ENCODE results near the gene DDX25.

Gene DDX25

DNA sequence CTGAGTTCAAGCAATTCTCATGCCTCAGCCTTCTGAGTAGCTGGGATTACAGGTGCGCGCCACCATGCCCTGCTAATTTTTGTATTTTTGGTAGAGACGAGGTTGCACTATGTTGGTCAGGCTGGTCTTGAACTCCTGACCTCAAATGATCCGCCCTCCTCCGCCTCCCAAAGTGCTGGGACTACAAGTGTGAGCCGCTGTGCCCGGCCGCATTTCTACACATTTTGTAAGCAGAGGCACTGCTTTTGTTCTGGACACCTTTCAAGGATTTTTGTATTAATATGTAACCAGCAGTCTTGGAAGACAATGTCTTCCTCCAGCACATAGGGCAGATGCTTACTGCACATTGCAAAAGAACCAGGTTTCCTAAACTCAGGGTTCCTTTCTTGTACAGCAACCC, 30.2 kb downstream of the DDX25 start:
- H3K4me3 ChIP-seq (ENCODE audit: low read depth, low read length, poor library complexity, severe bottlenecking), result no peak overlapping the region
- H4K20me1 ChIP-seq (ENCODE audit: insufficient read depth, low read length), result no peaks in the 10 kb centered on the region
- no peak overlapping the region for H3K27ac ChIP-seq (ENCODE audit: low read depth, low read length, poor library complexity, severe bottlenecking)
- no peaks in the 10 kb centered on the region for H3K9me3 ChIP-seq (ENCODE audit: low read length)
- H3K36me3 ChIP-seq (ENCODE audit: insufficient read depth, low read length), result no peaks in the 10 kb centered on the region
- no peaks in the 10 kb centered on the region for H3K4me1 ChIP-seq (ENCODE audit: insufficient read depth, low read length, severe bottlenecking)
- TF ChIP-seq CTCF (IDR thresholded peaks at IDR 0.05; ENCODE audit: low read length), result no peak
- no peak for TF ChIP-seq EZH2 (IDR thresholded peaks at IDR 0.05; ENCODE audit: borderline replicate concordance, low read length)
- H3K9me2 ChIP-seq (ENCODE audit: low read depth, low read length), result no peaks in the 10 kb centered on the region
- H3K27me3 ChIP-seq (ENCODE audit: insufficient read depth, low read length), result no peaks in the 10 kb centered on the region
- no peaks in the 10 kb centered on the region for H3K79me2 ChIP-seq (ENCODE audit: insufficient read depth, low read length)
- no peak overlapping the region for H2AFZ ChIP-seq (ENCODE audit: low read length)
- H3K9ac ChIP-seq (ENCODE audit: low read length), result no peak overlapping the region
- H3F3A ChIP-seq (ENCODE audit: insufficient read depth, low read length), result no peaks in the 10 kb centered on the region
- H3K4me2 ChIP-seq (ENCODE audit: low read length), result no peak overlapping the region

DNA sequence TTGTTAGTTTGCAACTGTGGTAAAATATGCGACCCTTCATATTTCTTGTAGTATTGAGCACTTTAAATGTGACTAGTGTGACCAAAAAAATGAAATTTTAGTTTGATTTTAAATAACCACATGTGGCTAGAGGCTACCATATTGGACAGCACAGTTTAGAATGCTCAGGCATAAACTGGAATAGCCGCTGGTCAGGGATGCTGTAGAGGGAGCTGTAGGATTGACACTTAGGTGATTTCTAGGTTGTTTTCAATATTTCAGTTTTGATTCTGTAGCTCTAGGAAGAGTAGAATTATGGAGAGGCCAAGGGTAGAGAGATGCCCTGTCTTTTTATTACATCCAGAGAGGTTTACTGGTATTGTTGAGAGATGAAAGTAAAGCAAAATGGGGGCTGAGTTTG, 30.7 kb downstream of the DDX25 start:
- no peak overlapping the region for H3K9ac ChIP-seq (ENCODE audit: low read length)
- H3K4me2 ChIP-seq (ENCODE audit: low read length), result no peak overlapping the region
- no peak for TF ChIP-seq EZH2 (IDR thresholded peaks at IDR 0.05; ENCODE audit: borderline replicate concordance, low read length)
- no peak for TF ChIP-seq CTCF (IDR thresholded peaks at IDR 0.05; ENCODE audit: low read length)
- no peak overlapping the region for H3K4me3 ChIP-seq (ENCODE audit: low read depth, low read length, poor library complexity, severe bottlenecking)
- H4K20me1 ChIP-seq (ENCODE audit: insufficient read depth, low read length), result no peaks in the 10 kb centered on the region
- no peaks in the 10 kb centered on the region for H3F3A ChIP-seq (ENCODE audit: insufficient read depth, low read length)
- no peaks in the 10 kb centered on the region for H3K79me2 ChIP-seq (ENCODE audit: insufficient read depth, low read length)
- H3K36me3 ChIP-seq (ENCODE audit: insufficient read depth, low read length), result no peaks in the 10 kb centered on the region
- no peaks in the 10 kb centered on the region for H3K9me3 ChIP-seq (ENCODE audit: low read length)
- no peaks in the 10 kb centered on the region for H3K4me1 ChIP-seq (ENCODE audit: insufficient read depth, low read length, severe bottlenecking)
- H2AFZ ChIP-seq (ENCODE audit: low read length), result no peak overlapping the region
- H3K27ac ChIP-seq (ENCODE audit: low read depth, low read length, poor library complexity, severe bottlenecking), result no peak overlapping the region
- no peaks in the 10 kb centered on the region for H3K27me3 ChIP-seq (ENCODE audit: insufficient read depth, low read length)
- no peaks in the 10 kb centered on the region for H3K9me2 ChIP-seq (ENCODE audit: low read depth, low read length)

DNA sequence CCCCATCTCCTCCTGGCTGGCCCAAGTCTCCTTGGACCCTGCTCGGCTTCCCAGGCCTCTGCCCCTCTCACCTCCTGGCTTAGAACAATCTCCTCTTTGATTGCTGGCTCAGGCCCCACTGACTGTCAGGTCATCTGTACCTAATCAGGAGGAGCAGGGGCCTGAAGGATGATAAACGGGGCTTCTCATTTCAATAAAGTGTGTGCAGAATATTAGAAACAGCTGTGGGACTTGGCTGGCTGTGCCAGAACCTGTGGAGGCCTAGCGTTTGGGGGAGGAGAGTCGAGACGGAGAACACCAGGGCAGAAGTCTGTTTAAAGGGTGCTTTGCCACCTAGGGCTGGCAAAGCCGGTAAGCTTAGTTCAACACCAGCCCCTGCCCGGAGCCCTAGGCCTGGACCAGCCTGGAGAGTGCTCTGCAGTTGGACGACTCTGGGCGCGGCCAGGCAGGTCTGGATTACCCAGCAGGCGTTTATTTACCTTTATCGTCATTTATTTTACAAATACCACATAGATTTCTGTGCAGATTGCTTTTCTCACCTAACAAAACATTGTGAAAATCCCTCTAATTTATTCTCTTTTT, 31.4 kb downstream of the DDX25 start:
- H3K27ac ChIP-seq (ENCODE audit: low read depth, low read length, poor library complexity, severe bottlenecking), result no peak overlapping the region
- no peaks in the 10 kb centered on the region for H3K9me3 ChIP-seq (ENCODE audit: low read length)
- TF ChIP-seq CTCF (IDR thresholded peaks at IDR 0.05; ENCODE audit: low read length) (no peak), EZH2 (IDR thresholded peaks at IDR 0.05; ENCODE audit: borderline replicate concordance, low read length) (no peak)
- H3K9ac ChIP-seq (ENCODE audit: low read length), result no peak overlapping the region
- H3K4me1 ChIP-seq (ENCODE audit: insufficient read depth, low read length, severe bottlenecking), result no peaks in the 10 kb centered on the region
- H3K4me2 ChIP-seq (ENCODE audit: low read length), result no peak overlapping the region
- no peaks in the 10 kb centered on the region for H4K20me1 ChIP-seq (ENCODE audit: insufficient read depth, low read length)
- no peaks in the 10 kb centered on the region for H3K79me2 ChIP-seq (ENCODE audit: insufficient read depth, low read length)
- H3K9me2 ChIP-seq (ENCODE audit: low read depth, low read length), result no peaks in the 10 kb centered on the region
- no peaks in the 10 kb centered on the region for H3F3A ChIP-seq (ENCODE audit: insufficient read depth, low read length)
- no peak overlapping the region for H2AFZ ChIP-seq (ENCODE audit: low read length)
- no peaks in the 10 kb centered on the region for H3K27me3 ChIP-seq (ENCODE audit: insufficient read depth, low read length)
- no peaks in the 10 kb centered on the region for H3K36me3 ChIP-seq (ENCODE audit: insufficient read depth, low read length)
- no peak overlapping the region for H3K4me3 ChIP-seq (ENCODE audit: low read depth, low read length, poor library complexity, severe bottlenecking)
